Astrocyte (in vitro differentiated cells and primary cell): ENCODE results near the gene ASCL5. TPM values are rescaled to one million over a fixed set of nuclear protein-coding genes. Genes with fewer than 3 reads are reported as not detected.

Source experiments
- DNase-seq: peaks from one replicate; pipeline ENCODE4 v3.0.0-alpha.2; 2010; ENCODE audit warnings: low read depth
- FAIRE-seq: peaks from 2 replicates; lab custom pipeline; 2011; peaks lifted over from hg19 to GRCh38; lab: Jason Lieb, UNC
- H2AFZ ChIP-seq: 2 replicates; pipeline ENCODE4 v1.6.0; 2012; ENCODE audit warnings: low read depth, low read length, inconsistent platforms
- H3K27ac ChIP-seq: 2 replicates; pipeline ENCODE4 v1.5.1; 2011; ENCODE audit warnings: low read depth, low read length, inconsistent platforms
- H3K27me3 ChIP-seq: 2 replicates; pipeline ENCODE4 v1.6.0; 2011; ENCODE audit warnings: low read length, inconsistent platforms; ENCODE audit not compliant: insufficient read depth
- H3K36me3 ChIP-seq: 2 replicates; pipeline ENCODE4 v1.5.1; 2011; ENCODE audit warnings: low read length, inconsistent platforms; ENCODE audit not compliant: insufficient read depth
- H3K4me1 ChIP-seq: 2 replicates; pipeline ENCODE4 v1.5.1; 2011; ENCODE audit warnings: low read length, inconsistent platforms; ENCODE audit not compliant: insufficient read depth
- H3K4me2 ChIP-seq: 2 replicates; pipeline ENCODE4 v1.6.0; 2012; ENCODE audit warnings: low read length, inconsistent platforms
- H3K4me3 ChIP-seq: 2 replicates; pipeline ENCODE4 v1.5.1; 2011; ENCODE audit warnings: low read depth, mild to moderate bottlenecking, low read length, inconsistent platforms; ENCODE audit not compliant: insufficient read depth
- H3K79me2 ChIP-seq: 2 replicates; pipeline ENCODE4 v1.6.0; 2012; ENCODE audit warnings: mild to moderate bottlenecking, low read length, inconsistent platforms; ENCODE audit not compliant: insufficient read depth
- H3K9ac ChIP-seq: 2 replicates; pipeline ENCODE4 v1.6.0; 2012; ENCODE audit warnings: mild to moderate bottlenecking, low read length, inconsistent platforms
- H3K9me3 ChIP-seq: 2 replicates; pipeline ENCODE4 v1.5.1; 2012; ENCODE audit warnings: low read depth, mild to moderate bottlenecking, low read length, inconsistent platforms; ENCODE audit not compliant: insufficient read depth
- H4K20me1 ChIP-seq: 2 replicates; pipeline ENCODE4 v1.6.0; 2012; ENCODE audit warnings: low read length, inconsistent platforms; ENCODE audit not compliant: insufficient read depth
- H3K27ac Mint-ChIP-seq: one replicate; pipeline ENCODE4 v1.8.0; 2021; ENCODE audit warnings: mild to moderate bottlenecking, mixed read lengths; ENCODE audit not compliant: unreplicated experiment
- H3K27me3 Mint-ChIP-seq: one replicate; pipeline ENCODE4 v1.8.0; 2021; ENCODE audit warnings: low read depth, mixed read lengths; ENCODE audit not compliant: unreplicated experiment
- H3K36me3 Mint-ChIP-seq: one replicate; pipeline ENCODE4 v1.8.0; 2021; ENCODE audit warnings: low read depth, mixed read lengths; ENCODE audit not compliant: unreplicated experiment
- H3K4me1 Mint-ChIP-seq: one replicate; pipeline ENCODE4 v1.8.0; 2021; ENCODE audit warnings: low read depth, mixed read lengths; ENCODE audit not compliant: unreplicated experiment
- H3K4me3 Mint-ChIP-seq: one replicate; pipeline ENCODE4 v1.8.0; 2021; ENCODE audit warnings: mild to moderate bottlenecking, moderate library complexity, mixed read lengths; ENCODE audit not compliant: unreplicated experiment
- H3K9me3 Mint-ChIP-seq: one replicate; pipeline ENCODE4 v1.8.0; 2021; ENCODE audit warnings: mild to moderate bottlenecking, mixed read lengths; ENCODE audit not compliant: unreplicated experiment
- EZH2 ChIP-seq: IDR thresholded peaks from 2 replicates; pipeline ENCODE4 v1.6.1; 2012; ENCODE audit warnings: mild to moderate bottlenecking, low read length, inconsistent platforms; ENCODE audit not compliant: insufficient read depth
- total RNA-seq: library from RNA; stranded (reverse); gene quantifications from 2 replicates; pipeline ENCODE4 v1.2.1, GENCODE V29; 2021
- TF ChIP-seq, protein P1 (sequence below): IDR thresholded peaks from 2 replicates; pipeline ENCODE4 v1.5.1; 2011; ENCODE audit warnings: low read depth, mild to moderate bottlenecking, inconsistent platforms, low read length, moderate library complexity; ENCODE audit not compliant: insufficient read depth

The ASCL5 gene
- total RNA-seq, 1 donor from 2014 or later: not detected

DNA sequence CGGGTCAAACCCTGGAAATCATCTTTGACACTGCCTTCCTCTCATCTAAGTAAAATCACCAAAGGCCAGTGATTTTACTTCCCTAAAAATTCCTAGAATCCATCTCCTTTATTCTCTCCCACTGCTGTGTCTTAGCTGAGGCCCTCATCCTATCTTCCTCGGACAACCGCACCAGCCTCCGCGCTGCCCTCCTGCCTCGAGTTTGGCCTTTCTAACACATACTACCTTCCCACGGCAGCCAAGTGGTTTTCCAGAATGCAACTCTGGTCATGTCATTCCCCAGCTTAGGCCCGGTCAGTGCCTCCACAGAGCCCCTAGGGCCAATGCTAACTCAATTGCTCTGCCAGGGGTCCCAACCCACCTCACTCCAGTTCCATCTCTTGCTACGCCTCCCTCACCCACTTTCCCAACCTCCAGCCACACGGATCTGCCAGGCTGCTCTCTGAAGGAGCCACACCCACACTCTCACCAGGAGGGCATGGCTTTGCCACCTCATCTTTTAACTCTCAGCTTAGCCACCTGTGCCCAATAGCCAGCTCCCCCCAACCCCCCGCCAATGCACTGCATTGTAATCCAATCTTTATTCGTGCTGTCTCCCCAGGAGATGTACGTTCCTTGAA is 20.5 kb upstream of the ASCL5 start:
- peaks cover 45% of the 10 kb centered on the region for H3K36me3 Mint-ChIP-seq
- no peak overlapping the region for H3K4me3 Mint-ChIP-seq

GRCh38 chr1:201146626-201147390 is 19.8 kb upstream of the ASCL5 start:
- TF ChIP-seq, protein P1, sequence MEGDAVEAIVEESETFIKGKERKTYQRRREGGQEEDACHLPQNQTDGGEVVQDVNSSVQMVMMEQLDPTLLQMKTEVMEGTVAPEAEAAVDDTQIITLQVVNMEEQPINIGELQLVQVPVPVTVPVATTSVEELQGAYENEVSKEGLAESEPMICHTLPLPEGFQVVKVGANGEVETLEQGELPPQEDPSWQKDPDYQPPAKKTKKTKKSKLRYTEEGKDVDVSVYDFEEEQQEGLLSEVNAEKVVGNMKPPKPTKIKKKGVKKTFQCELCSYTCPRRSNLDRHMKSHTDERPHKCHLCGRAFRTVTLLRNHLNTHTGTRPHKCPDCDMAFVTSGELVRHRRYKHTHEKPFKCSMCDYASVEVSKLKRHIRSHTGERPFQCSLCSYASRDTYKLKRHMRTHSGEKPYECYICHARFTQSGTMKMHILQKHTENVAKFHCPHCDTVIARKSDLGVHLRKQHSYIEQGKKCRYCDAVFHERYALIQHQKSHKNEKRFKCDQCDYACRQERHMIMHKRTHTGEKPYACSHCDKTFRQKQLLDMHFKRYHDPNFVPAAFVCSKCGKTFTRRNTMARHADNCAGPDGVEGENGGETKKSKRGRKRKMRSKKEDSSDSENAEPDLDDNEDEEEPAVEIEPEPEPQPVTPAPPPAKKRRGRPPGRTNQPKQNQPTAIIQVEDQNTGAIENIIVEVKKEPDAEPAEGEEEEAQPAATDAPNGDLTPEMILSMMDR: no peak
- no peak for TF ChIP-seq EZH2

More for the DNA sequence above, 20.5 kb upstream of the ASCL5 start:
- H3K4me1 ChIP-seq: no peaks in the 10 kb centered on the region
- no peaks in the 10 kb centered on the region for H3K27me3 ChIP-seq
- TF ChIP-seq EZH2: no peak
- TF ChIP-seq, protein P1: no peak
- H3K79me2 ChIP-seq: no peaks in the 10 kb centered on the region
- H3K9me3 Mint-ChIP-seq: no peaks in the 10 kb centered on the region
- DNase-seq: no peak
- no peak overlapping the region for H3K27ac Mint-ChIP-seq
- H3K4me1 Mint-ChIP-seq: no peaks in the 10 kb centered on the region
- no peaks in the 10 kb centered on the region for H3K9me3 ChIP-seq
- H3K27ac ChIP-seq: no peak overlapping the region
- no peaks in the 10 kb centered on the region for H3K27me3 Mint-ChIP-seq
- no peak for FAIRE-seq
- no peak overlapping the region for H3K4me2 ChIP-seq
- H2AFZ ChIP-seq: no peak overlapping the region
- H4K20me1 ChIP-seq: peaks cover 23% of the 10 kb centered on the region
- no peak overlapping the region for H3K4me3 ChIP-seq
- no peak overlapping the region for H3K9ac ChIP-seq
- H3K36me3 ChIP-seq: peaks cover 40% of the 10 kb centered on the region

GRCh38 chr1:201145816-201146215 is 18.8 kb upstream of the ASCL5 start:
- peaks cover 30% of the 10 kb centered on the region for H4K20me1 ChIP-seq
- peaks cover 43% of the 10 kb centered on the region for H3K36me3 ChIP-seq
- no peak overlapping the region for H3K27ac ChIP-seq
- Mint-ChIP-seq H3K27ac (no peak overlapping the region), H3K4me3 (no peak overlapping the region), H3K36me3 (peaks cover 46% of the 10 kb centered on the region), H3K4me1 (no peaks in the 10 kb centered on the region), H3K9me3 (no peaks in the 10 kb centered on the region), H3K27me3 (no peaks in the 10 kb centered on the region)
- no peak overlapping the region for H3K4me2 ChIP-seq
- H2AFZ ChIP-seq: no peak overlapping the region
- H3K79me2 ChIP-seq: no peaks in the 10 kb centered on the region
- no peak for TF ChIP-seq EZH2
- TF ChIP-seq, protein P1: no peak
- no peak overlapping the region for H3K4me3 ChIP-seq
- no peaks in the 10 kb centered on the region for H3K9me3 ChIP-seq
- no peak for DNase-seq
- no peaks in the 10 kb centered on the region for H3K27me3 ChIP-seq
- no peak overlapping the region for H3K9ac ChIP-seq
- no peak for FAIRE-seq
- no peaks in the 10 kb centered on the region for H3K4me1 ChIP-seq

More at GRCh38 chr1:201146626-201147390, 19.8 kb upstream of the ASCL5 start:
- Mint-ChIP-seq H3K27me3 (no peaks in the 10 kb centered on the region), H3K9me3 (no peaks in the 10 kb centered on the region), H3K4me3 (no peak overlapping the region), H3K4me1 (no peaks in the 10 kb centered on the region), H3K36me3 (peaks cover 45% of the 10 kb centered on the region), H3K27ac (no peak overlapping the region)
- Histone ChIP-seq H3K79me2 (no peaks in the 10 kb centered on the region), H3K4me1 (no peaks in the 10 kb centered on the region), H3K9ac (no peak overlapping the region), H3K36me3 (peaks cover 46% of the 10 kb centered on the region), H3K4me2 (no peak overlapping the region), H2AFZ (no peak overlapping the region), H3K9me3 (no peaks in the 10 kb centered on the region), H3K27me3 (no peaks in the 10 kb centered on the region), H4K20me1 (peaks cover 23% of the 10 kb centered on the region), H3K4me3 (no peak overlapping the region), H3K27ac (no peak overlapping the region)
- no peak for FAIRE-seq
- DNase-seq: no peak
